Right lobe of liver (tissue), 4 donors: ENCODE measurements around the gene SETSIP.

ENCODE experiments used
- CTCF ChIP-seq, 4 donors: fragments of 200-600 bp in 3 of 4; fragments of 450-650 bp in 1 of 4; IDR thresholded peaks; one replicate each; pipeline versions ENCODE4 v1.5.1 to v1.8.0; 2016 to 2022; ENCODE audit warnings: antibody characterized with exemption in 4 of 4, mild to moderate bottlenecking in 2 of 4
- POLR2A ChIP-seq: fragments of 450-650 bp; IDR thresholded peaks from one replicate; pipeline ENCODE4 v1.6.1; 2017; ENCODE audit warnings: antibody characterized with exemption, mild to moderate bottlenecking
- donor health status: DM: no; HTN: no; CAD: no.
- donor health status: DM: no; HTN: no; CAD: no.
- donor health status: DM: no; HTN: yes; CAD: no.

GRCh38 chr1:92030656-92031107 lies 44.5 kb downstream of the SETSIP start:
- TF ChIP-seq CTCF (IDR thresholded peaks at IDR 0.05) (no peak), POLR2A (no peak)
